Stomach (tissue), 4 donors: ENCODE data around the gene MAP3K2.

Experiments used
- EP300 ChIP-seq: sonication (generic); formaldehyde crosslinking; IDR thresholded peaks from one replicate; pipeline ENCODE4 v1.6.1; 2017; ENCODE audit warnings: antibody characterized with exemption
- POLR2A ChIP-seq, 4 donors: fragments of 450-650 bp; IDR thresholded peaks; one replicate each; pipeline ENCODE4 v1.6.1; 2016; ENCODE audit warnings: antibody characterized with exemption in 4 of 4, control low read depth in 2 of 4, mild to moderate bottlenecking in 1 of 4, moderate library complexity in 1 of 4
- POLR2AphosphoS5 ChIP-seq, 3 donors: sonication (generic); formaldehyde crosslinking; IDR thresholded peaks; one replicate each; pipeline ENCODE4 v1.6.1; 2016; ENCODE audit warnings: antibody characterized with exemption in 3 of 3
- TF ChIP-seq, protein P1 (sequence below), 7 experiments: fragments of 450-650 bp in 4 of 7; fragments of 200-600 bp in 3 of 7; sonication (generic) in 3 of 7; IDR thresholded peaks; one replicate each; pipeline ENCODE4 v1.5.1; 2016 to 2019; ENCODE audit warnings: antibody characterized with exemption in 7 of 7, control low read depth in 2 of 7, mild to moderate bottlenecking in 1 of 7

DNA sequence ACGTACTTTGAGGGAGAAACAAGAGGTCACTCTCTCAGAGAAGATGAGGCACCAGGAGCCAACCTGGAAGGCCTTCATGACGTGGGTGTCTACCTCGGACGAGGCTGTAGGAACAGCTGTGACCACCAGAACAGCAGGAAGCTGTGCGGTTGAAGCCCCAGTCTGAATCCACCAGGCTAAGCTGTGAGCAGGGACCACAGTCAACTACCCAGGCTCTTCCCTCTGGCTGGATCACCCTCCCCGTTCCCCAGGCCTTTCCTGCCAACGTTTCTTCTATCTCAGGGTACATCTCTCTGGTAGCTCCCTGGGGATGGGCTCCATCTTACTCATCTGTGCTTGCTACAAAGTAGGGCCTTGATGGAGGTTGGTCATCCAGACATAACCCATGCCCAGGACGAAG lies 130.9 kb downstream of the MAP3K2 start:
- TF ChIP-seq, protein P1, sequence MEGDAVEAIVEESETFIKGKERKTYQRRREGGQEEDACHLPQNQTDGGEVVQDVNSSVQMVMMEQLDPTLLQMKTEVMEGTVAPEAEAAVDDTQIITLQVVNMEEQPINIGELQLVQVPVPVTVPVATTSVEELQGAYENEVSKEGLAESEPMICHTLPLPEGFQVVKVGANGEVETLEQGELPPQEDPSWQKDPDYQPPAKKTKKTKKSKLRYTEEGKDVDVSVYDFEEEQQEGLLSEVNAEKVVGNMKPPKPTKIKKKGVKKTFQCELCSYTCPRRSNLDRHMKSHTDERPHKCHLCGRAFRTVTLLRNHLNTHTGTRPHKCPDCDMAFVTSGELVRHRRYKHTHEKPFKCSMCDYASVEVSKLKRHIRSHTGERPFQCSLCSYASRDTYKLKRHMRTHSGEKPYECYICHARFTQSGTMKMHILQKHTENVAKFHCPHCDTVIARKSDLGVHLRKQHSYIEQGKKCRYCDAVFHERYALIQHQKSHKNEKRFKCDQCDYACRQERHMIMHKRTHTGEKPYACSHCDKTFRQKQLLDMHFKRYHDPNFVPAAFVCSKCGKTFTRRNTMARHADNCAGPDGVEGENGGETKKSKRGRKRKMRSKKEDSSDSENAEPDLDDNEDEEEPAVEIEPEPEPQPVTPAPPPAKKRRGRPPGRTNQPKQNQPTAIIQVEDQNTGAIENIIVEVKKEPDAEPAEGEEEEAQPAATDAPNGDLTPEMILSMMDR (IDR thresholded peaks at IDR 0.05), result no peak
- TF ChIP-seq POLR2A (IDR thresholded peaks at IDR 0.05) (no peak), EP300 (no peak), POLR2AphosphoS5 (IDR thresholded peaks at IDR 0.05) (no peak)
